Liver (tissue), 9 donors: ENCODE measurements around the gene MRPL47. TPM values are rescaled to one million over a fixed set of nuclear protein-coding genes. Genes with fewer than 3 reads are reported as not detected.
"Not testable (repeated sequence)": the region's sequence is repeated elsewhere in the genome, so short reads cannot be mapped to it uniquely, and the experiment has no call there.

Source experiments
- DNase-seq: peaks from one replicate; pipeline ENCODE4 v3.0.0-alpha.2; 2017; ENCODE audit warnings: low spot score
- H3K27ac ChIP-seq, 2 donors: one replicate each; pipeline ENCODE4 v1.7.0; 2013; ENCODE audit warnings: inconsistent platforms in 2 of 2, low read length in 2 of 2, control low read depth in 1 of 2, low read depth in 1 of 2, mild to moderate bottlenecking in 1 of 2
- H3K27me3 ChIP-seq, 4 donors: one replicate each; pipeline versions ENCODE4 v1.6.1 to v1.7.0; 2013; ENCODE audit warnings: low read length in 3 of 4, inconsistent platforms in 1 of 4, mild to moderate bottlenecking in 1 of 4, moderate library complexity in 1 of 4; ENCODE audit not compliant: control insufficient read depth in 4 of 4, insufficient read depth in 4 of 4
- H3K36me3 ChIP-seq, 4 donors: one replicate each; pipeline versions ENCODE4 v1.6.1 to v1.7.0; 2013; ENCODE audit warnings: low read length in 3 of 4, mild to moderate bottlenecking in 3 of 4, low read depth in 1 of 4, moderate library complexity in 1 of 4; ENCODE audit not compliant: control insufficient read depth in 4 of 4, insufficient read depth in 3 of 4
- H3K4me1 ChIP-seq, 4 donors: one replicate each; pipeline versions ENCODE4 v1.6.1 to v1.7.0; 2013; ENCODE audit warnings: low read length in 3 of 4, mild to moderate bottlenecking in 3 of 4, moderate library complexity in 1 of 4; ENCODE audit not compliant: control insufficient read depth in 4 of 4, insufficient read depth in 4 of 4
- H3K4me3 ChIP-seq, 3 donors: one replicate each; pipeline versions ENCODE4 v1.6.1 to v1.7.0; 2013; ENCODE audit warnings: low read length in 3 of 3, control low read depth in 1 of 3, low read depth in 1 of 3, mild to moderate bottlenecking in 1 of 3
- H3K9ac ChIP-seq, 2 donors: one replicate each; pipeline ENCODE4 v1.7.0; 2013; ENCODE audit warnings: low read length in 2 of 2, mild to moderate bottlenecking in 2 of 2, moderate library complexity in 2 of 2, control low read depth in 1 of 2, low read depth in 1 of 2
- H3K9me3 ChIP-seq, 4 donors: one replicate each; pipeline versions ENCODE4 v1.6.1 to v1.7.0; 2013; ENCODE audit warnings: low read length in 3 of 4; ENCODE audit not compliant: control insufficient read depth in 4 of 4
- ATF3 ChIP-seq: IDR thresholded peaks from 2 replicates; pipeline ENCODE4 v1.6.1; 2016; ENCODE audit warnings: antibody characterized with exemption
- CTCF ChIP-seq: fragments of 150-350 bp; IDR thresholded peaks from 2 replicates; pipeline ENCODE4 v1.5.1; 2017; ENCODE audit warnings: improper control_type of control experiment, low read depth, low read length; ENCODE audit not compliant: missing input control
- EGR1 ChIP-seq, 2 donors: IDR thresholded peaks; 2 replicates each; pipeline ENCODE4 v1.6.1; 2016 to 2018; ENCODE audit warnings: antibody characterized with exemption in 2 of 2, low read depth in 2 of 2
- FOXA2 ChIP-seq: IDR thresholded peaks from 2 replicates; pipeline ENCODE4 v1.6.1; 2016; ENCODE audit warnings: antibody characterized with exemption
- GABPA ChIP-seq, 2 donors: IDR thresholded peaks in 1 of 2; conservative IDR thresholded peaks in 1 of 2; 2 replicates each; pipeline ENCODE4 v1.6.1; 2016; ENCODE audit warnings: antibody characterized with exemption in 2 of 2, mild to moderate bottlenecking in 1 of 2, moderate library complexity in 1 of 2
- HNF4A ChIP-seq, 2 donors: conservative IDR thresholded peaks; 2 replicates each; pipeline ENCODE4 v1.6.1; 2016; ENCODE audit warnings: antibody characterized with exemption in 2 of 2, mild to moderate bottlenecking in 2 of 2
- HNF4G ChIP-seq: IDR thresholded peaks from 2 replicates; pipeline ENCODE4 v1.6.1; 2016; ENCODE audit warnings: antibody characterized with exemption
- MAX ChIP-seq: IDR thresholded peaks from 2 replicates; pipeline ENCODE4 v1.6.1; 2016; ENCODE audit warnings: antibody characterized with exemption
- NR2F2 ChIP-seq: IDR thresholded peaks from 2 replicates; pipeline ENCODE4 v1.6.1; 2016; ENCODE audit warnings: antibody characterized with exemption
- RAD21 ChIP-seq, 2 donors: IDR thresholded peaks; 2 replicates each; pipeline ENCODE4 v1.6.1; 2016; ENCODE audit warnings: antibody characterized with exemption in 2 of 2, mild to moderate bottlenecking in 2 of 2
- REST ChIP-seq: IDR thresholded peaks from 2 replicates; pipeline ENCODE4 v1.6.1; 2016; ENCODE audit warnings: antibody characterized with exemption, mild to moderate bottlenecking
- RXRA ChIP-seq, 2 donors: IDR thresholded peaks; 2 replicates each; pipeline ENCODE4 v1.6.1; 2017 to 2018; ENCODE audit warnings: antibody characterized with exemption in 2 of 2, mild to moderate bottlenecking in 1 of 2
- TAF1 ChIP-seq: conservative IDR thresholded peaks from 2 replicates; pipeline ENCODE4 v1.6.1; 2016; ENCODE audit warnings: antibody characterized with exemption, mild to moderate bottlenecking
- YY1 ChIP-seq: IDR thresholded peaks from 2 replicates; pipeline ENCODE4 v1.6.1; 2016; ENCODE audit warnings: antibody characterized with exemption, mild to moderate bottlenecking
- ZBTB33 ChIP-seq: IDR thresholded peaks from 2 replicates; pipeline ENCODE4 v1.6.1; 2016; ENCODE audit warnings: antibody characterized with exemption
- WGBS: extraction: QIAGEN DNeasy Blood & Tissue Kit; methylation state at CpG from one replicate; pipeline ENCODE4 v1.1.7; 2013; 5-methylcytosine and 5-hydroxymethylcytosine counted together
- polyA plus RNA-seq, 2 donors: library from polyadenylated mRNA; stranded (reverse) in 1 of 2; unstranded in 1 of 2; fragments of 200-250 nt in 1 of 2; fragments of >200 nt in 1 of 2; fragmentation: Nextera tagmentation in 1 of 2; extraction: Ambion mirVana in 1 of 2; gene quantifications; one replicate each; pipeline versions ENCODE4 v1.2.1 to v1.2.3, GENCODE V29; 2013 to 2015
- total RNA-seq, 2 donors: library from RNA; depleted of rRNA; stranded (reverse); fragments of >200 nt; gene quantifications; one replicate each; pipeline ENCODE4 v1.2.3, GENCODE V29; 2014
- donor health status: healthy.
- donor health status: healthy.
- donor health status: healthy.
- donor health status: healthy.
- donor health status: healthy.

The MRPL47 gene
- total and polyA plus RNA-seq, 4 donors, result 11.5 to 34.1 (median 18.6) TPM

GRCh38 chr3:179646177-179646576, 41.7 kb upstream of the MRPL47 start:
- Histone ChIP-seq H3K9ac (no peak overlapping the region), H3K4me1 (peaks cover 4 to 21% (median 19%) of the 10 kb centered on the region in 4 donors), H3K9me3 (no peaks in the 10 kb centered on the region), H3K36me3 (no peaks in the 10 kb centered on the region), H3K27me3 (no peaks in the 10 kb centered on the region), H3K27ac (no peak overlapping the region), H3K4me3 (no peak overlapping the region)
- DNase-seq, result no peak
- no peak for TF ChIP-seq HNF4G
- TF ChIP-seq EGR1 (IDR thresholded peaks at IDR 0.05; ENCODE audit: low read depth in 2 of 2), result no peak
- TF ChIP-seq ZBTB33, result no peak
- no peak for TF ChIP-seq GABPA (IDR thresholded peaks at IDR 0.05 in 1 of 2, conservative IDR thresholded peaks at IDR 0.05 in 1 of 2)
- no peak for TF ChIP-seq RAD21 (IDR thresholded peaks at IDR 0.05)
- no peak for TF ChIP-seq MAX
- no peak for TF ChIP-seq CTCF
- no peak for TF ChIP-seq HNF4A (conservative IDR thresholded peaks at IDR 0.05)
- TF ChIP-seq REST, result no peak
- TF ChIP-seq NR2F2, result no peak
- TF ChIP-seq TAF1, result no peak
- no peak for TF ChIP-seq YY1
- TF ChIP-seq FOXA2, result no peak
- TF ChIP-seq RXRA (IDR thresholded peaks at IDR 0.05), result no peak
- TF ChIP-seq ATF3, result no peak
- 92% methylated on average over 3 of the region's 3 CpGs for WGBS

- H3K27ac ChIP-seq, result peak overlapping the region; percentile 59 to 87
- H3K4me3 ChIP-seq, result peak overlapping the region; percentile 30 to 75 (median 70)
- H3K27me3 ChIP-seq, DNase-seq, H3K36me3 ChIP-seq, H3K9me3 ChIP-seq: not testable (repeated sequence)
- peak overlapping the region; percentile 58 to 66 for H3K9ac ChIP-seq
- 49% methylated on average over 8 of the region's 8 CpGs for WGBS
- peaks cover 4 to 21% (median 18%) of the 10 kb centered on the region in 4 donors for H3K4me1 ChIP-seq
Measured at GRCh38 chr3:179643837-179644236, 39.4 kb upstream of the MRPL47 start.
